OCI-LY3 (cell line): ENCODE results near the gene FBXO42.

Experiments
- H2AFZ ChIP-seq: fragments of 200-600, 300-600 bp; shearing (Covaris generic); 2 replicates; pipeline ENCODE4 v1.6.0; 2014; ENCODE audit warnings: antibody characterized with exemption, low read depth, low read length
- H3K27ac ChIP-seq: fragments of 200-600, 300-600 bp; sonication (generic); 2 replicates; pipeline ENCODE4 v1.5.1; 2014; ENCODE audit warnings: mild to moderate bottlenecking, low read length, moderate library complexity, mixed read lengths
- H3K27me3 ChIP-seq: fragments of 200-600, 300-600 bp; sonication (generic); 2 replicates; pipeline ENCODE4 v1.6.1; 2014; ENCODE audit warnings: low read depth, low read length, mixed read lengths
- H3K36me3 ChIP-seq: fragments of 200-600, 300-600 bp; sonication (generic); replicated peaks from 2 replicates; pipeline ENCODE3; 2014; ENCODE audit warnings: low read depth, low read length, mixed read lengths
- H3K4me1 ChIP-seq: fragments of 300-600, 200-600 bp; sonication (generic); 2 replicates; pipeline ENCODE4 v1.6.1; 2014; ENCODE audit warnings: low read length, mixed read lengths
- H3K4me2 ChIP-seq: fragments of 200-600, 300-600 bp; sonication (generic); 2 replicates; pipeline ENCODE4 v1.6.1; 2014; ENCODE audit warnings: low read length, mixed read lengths
- H3K4me3 ChIP-seq: fragments of 300-600, 200-600 bp; sonication (generic); 2 replicates; pipeline ENCODE4 v1.5.1; 2014; ENCODE audit warnings: antibody characterized with exemption, mild to moderate bottlenecking, low read length, moderate library complexity
- H3K79me2 ChIP-seq: fragments of 300-600, 200-600 bp; shearing (Covaris generic); 2 replicates; pipeline ENCODE4 v1.6.1; 2014; ENCODE audit warnings: mild to moderate bottlenecking, low read length, mixed read lengths
- H3K9ac ChIP-seq: fragments of 300-600, 200-600 bp; shearing (Covaris generic); 2 replicates; pipeline ENCODE4 v1.6.0; 2014; ENCODE audit warnings: mild to moderate bottlenecking, low read length, moderate library complexity
- H3K9me3 ChIP-seq: fragments of 200-600, 300-600 bp; shearing (Covaris generic); 2 replicates; pipeline ENCODE4 v1.6.1; 2014; ENCODE audit warnings: low read length, mixed read lengths; ENCODE audit not compliant: insufficient read depth
- H4K20me1 ChIP-seq: fragments of 200-600, 300-600 bp; sonication (generic); 2 replicates; pipeline ENCODE4 v1.6.1; 2016; ENCODE audit warnings: low read length, mixed read lengths; ENCODE audit not compliant: insufficient read depth
- CTCF ChIP-seq: fragments of 200-600, 300-600 bp; sonication (generic); IDR thresholded peaks from 2 replicates; pipeline ENCODE4 v1.5.1; 2014; ENCODE audit warnings: antibody characterized with exemption, low read length, low read depth
- EZH2phosphoT487 ChIP-seq: fragments of 200-600 bp; shearing (Covaris generic); IDR thresholded peaks from 2 replicates; pipeline ENCODE4 v1.6.1; 2018; ENCODE audit warnings: antibody characterized with exemption, mixed run types, low read depth

The FBXO42 gene

DNA sequence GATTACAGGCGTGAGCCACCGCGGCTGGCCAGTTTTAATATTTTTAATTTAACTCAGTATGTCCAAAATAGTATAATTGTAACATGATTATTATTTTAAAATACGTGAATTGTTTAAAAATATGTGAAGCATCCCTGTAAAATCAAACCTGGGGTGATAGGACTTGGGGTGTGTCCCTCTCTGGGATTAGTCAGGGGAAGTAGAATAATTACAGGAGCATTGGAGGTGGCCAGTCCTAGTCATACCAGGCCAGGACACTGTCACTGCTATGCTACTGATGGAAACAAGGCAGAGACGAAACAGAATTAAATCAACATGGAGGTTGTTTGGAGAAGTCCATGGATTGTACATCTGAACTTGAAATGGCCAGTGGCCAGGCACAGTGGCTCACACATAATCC, 31.6 kb upstream of the FBXO42 start:
- Histone ChIP-seq H3K9ac (no peak overlapping the region), H3K27me3 (no peaks in the 10 kb centered on the region), H3K79me2 (peaks cover 93% of the 10 kb centered on the region), H3K36me3 (peaks cover 5% of the 10 kb centered on the region), H3K4me2 (no peak overlapping the region), H4K20me1 (peaks cover 30% of the 10 kb centered on the region), H3K4me3 (no peak overlapping the region), H2AFZ (no peak overlapping the region), H3K27ac (no peak overlapping the region), H3K4me1 (peaks cover 40% of the 10 kb centered on the region), H3K9me3 (no peaks in the 10 kb centered on the region)
- no peak for TF ChIP-seq EZH2phosphoT487
- TF ChIP-seq CTCF, result no peak

DNA sequence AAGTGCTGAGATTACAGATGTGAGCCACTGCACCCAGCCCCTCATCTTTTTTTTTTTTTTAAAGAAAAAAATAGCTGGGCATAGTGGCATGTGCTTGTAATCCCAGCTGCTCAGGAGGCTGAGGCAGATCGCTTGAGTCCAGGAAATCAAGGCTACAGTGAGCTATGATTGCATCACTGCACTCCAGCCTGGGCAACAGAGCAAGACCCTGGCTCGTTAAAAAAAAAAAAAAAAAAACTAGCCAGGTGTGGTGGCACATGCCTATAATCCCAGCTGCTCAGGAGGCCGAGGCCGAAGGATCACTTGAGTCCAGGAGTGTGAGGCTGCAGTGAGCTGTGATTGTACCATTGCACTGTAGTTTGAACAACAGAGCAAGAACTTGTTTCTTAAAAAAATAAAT, 28.6 kb upstream of the FBXO42 start:
- peaks cover 48% of the 10 kb centered on the region for H4K20me1 ChIP-seq
- TF ChIP-seq EZH2phosphoT487, result no peak
- TF ChIP-seq CTCF, result no peak
- no peak overlapping the region for H3K9ac ChIP-seq
- peaks cover 11% of the 10 kb centered on the region for H3K4me1 ChIP-seq
- no peak overlapping the region for H3K4me3 ChIP-seq
- H3K4me2 ChIP-seq, result no peak overlapping the region
- no peaks in the 10 kb centered on the region for H3K36me3 ChIP-seq
- H2AFZ ChIP-seq, result no peak overlapping the region
- no peaks in the 10 kb centered on the region for H3K27me3 ChIP-seq
- no peak overlapping the region for H3K27ac ChIP-seq
- no peaks in the 10 kb centered on the region for H3K9me3 ChIP-seq
- peaks cover 98% of the 10 kb centered on the region for H3K79me2 ChIP-seq

GRCh38 chr1:16378443-16378842, 26.2 kb upstream of the FBXO42 start:
- H3K4me3 ChIP-seq, result no peak overlapping the region
- H3K9me3 ChIP-seq, result no peaks in the 10 kb centered on the region
- H2AFZ ChIP-seq, result no peak overlapping the region
- TF ChIP-seq EZH2phosphoT487 (no peak), CTCF (no peak)
- no peaks in the 10 kb centered on the region for H3K27me3 ChIP-seq
- H3K4me1 ChIP-seq, result no peaks in the 10 kb centered on the region
- peaks cover 55% of the 10 kb centered on the region for H4K20me1 ChIP-seq
- no peak overlapping the region for H3K4me2 ChIP-seq
- H3K36me3 ChIP-seq, result no peaks in the 10 kb centered on the region
- no peak overlapping the region for H3K27ac ChIP-seq
- H3K79me2 ChIP-seq, result peaks cover 99% of the 10 kb centered on the region
- H3K9ac ChIP-seq, result no peak overlapping the region

- peaks cover 64% of the 10 kb centered on the region for H4K20me1 ChIP-seq
- H3K9me3 ChIP-seq, result no peaks in the 10 kb centered on the region
- H3K4me2 ChIP-seq, result no peak overlapping the region
- H3K79me2 ChIP-seq, result peaks cover 98% of the 10 kb centered on the region
- no peak overlapping the region for H2AFZ ChIP-seq
- H3K9ac ChIP-seq, result no peak overlapping the region
- H3K36me3 ChIP-seq, result peaks cover 4% of the 10 kb centered on the region
- H3K27me3 ChIP-seq, result no peaks in the 10 kb centered on the region
- H3K4me3 ChIP-seq, result no peak overlapping the region
- H3K27ac ChIP-seq, result no peak overlapping the region
- H3K4me1 ChIP-seq, result no peaks in the 10 kb centered on the region
- TF ChIP-seq CTCF (no peak), EZH2phosphoT487 (no peak)
Observed at GRCh38 chr1:16376971-16377370, 24.7 kb upstream of the FBXO42 start.
